ENCODE measurements around the gene PIGC. TPM values are rescaled to one million over a fixed set of nuclear protein-coding genes. Genes with fewer than 3 reads are reported as not detected.

Gene PIGC
- total and polyA plus RNA-seq, 2 donors (not counting 3 experiments of a cell fraction or from before 2014, with no cell fraction given): 16.1 to 25.8 TPM

DNA sequence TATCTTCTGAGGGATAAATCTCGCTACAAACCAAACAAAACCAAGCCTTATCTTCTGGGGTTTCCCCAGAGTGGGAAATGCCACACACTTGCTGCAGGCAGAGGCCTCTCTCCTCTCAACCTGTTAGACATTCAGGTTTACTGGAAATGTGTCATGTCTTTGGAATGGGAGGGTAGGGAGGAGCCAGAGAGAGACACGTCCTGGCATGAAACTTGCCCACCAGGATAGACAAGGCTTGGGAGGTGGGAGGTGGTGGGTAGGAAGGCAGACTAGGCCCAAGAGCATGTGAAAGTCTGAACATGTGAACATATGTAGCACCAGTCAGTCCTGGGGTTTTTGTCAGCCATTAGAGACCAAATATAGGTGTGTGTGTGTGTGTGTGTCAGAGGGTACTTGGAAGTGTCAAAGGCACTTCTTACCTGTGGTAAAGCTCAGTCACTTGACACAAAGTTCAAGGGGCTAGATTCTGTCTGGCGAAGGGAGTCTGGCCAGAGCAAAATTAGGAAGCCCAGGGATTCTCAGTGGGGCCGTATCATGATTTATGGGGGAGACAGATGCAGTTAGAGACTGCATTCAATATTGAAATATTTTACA, 32.4 kb upstream of the PIGC start:
- no peaks in the 10 kb centered on the region for H3K36me3 ChIP-seq (ENCODE audit: control insufficient read depth in 2 of 2, extremely low read depth in 1 of 2, insufficient read depth in 2 of 2, low read length in 2 of 2)
- CTCF ChIA-PET: no interaction called here
- no peak for DNase-seq (ENCODE audit: low read depth, low spot score)
- TF ChIP-seq POLR2AphosphoS5 (IDR thresholded peaks at IDR 0.05; ENCODE audit: insufficient read depth, low read depth, low read length) (no peak), JUN (IDR thresholded peaks at IDR 0.05; ENCODE audit: borderline replicate concordance, insufficient read depth, insufficient read length, low read depth) (no peak), FOS (IDR thresholded peaks at IDR 0.05; ENCODE audit: borderline replicate concordance, insufficient read depth, low read length) (no peak), GATA2 (IDR thresholded peaks at IDR 0.05; ENCODE audit: insufficient read depth, insufficient read length, low read depth, low read length) (no peak)
- TF ChIP-seq, protein P1, sequence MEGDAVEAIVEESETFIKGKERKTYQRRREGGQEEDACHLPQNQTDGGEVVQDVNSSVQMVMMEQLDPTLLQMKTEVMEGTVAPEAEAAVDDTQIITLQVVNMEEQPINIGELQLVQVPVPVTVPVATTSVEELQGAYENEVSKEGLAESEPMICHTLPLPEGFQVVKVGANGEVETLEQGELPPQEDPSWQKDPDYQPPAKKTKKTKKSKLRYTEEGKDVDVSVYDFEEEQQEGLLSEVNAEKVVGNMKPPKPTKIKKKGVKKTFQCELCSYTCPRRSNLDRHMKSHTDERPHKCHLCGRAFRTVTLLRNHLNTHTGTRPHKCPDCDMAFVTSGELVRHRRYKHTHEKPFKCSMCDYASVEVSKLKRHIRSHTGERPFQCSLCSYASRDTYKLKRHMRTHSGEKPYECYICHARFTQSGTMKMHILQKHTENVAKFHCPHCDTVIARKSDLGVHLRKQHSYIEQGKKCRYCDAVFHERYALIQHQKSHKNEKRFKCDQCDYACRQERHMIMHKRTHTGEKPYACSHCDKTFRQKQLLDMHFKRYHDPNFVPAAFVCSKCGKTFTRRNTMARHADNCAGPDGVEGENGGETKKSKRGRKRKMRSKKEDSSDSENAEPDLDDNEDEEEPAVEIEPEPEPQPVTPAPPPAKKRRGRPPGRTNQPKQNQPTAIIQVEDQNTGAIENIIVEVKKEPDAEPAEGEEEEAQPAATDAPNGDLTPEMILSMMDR (IDR thresholded peaks at IDR 0.05; ENCODE audit: extremely low read depth in 1 of 2, insufficient read depth in 1 of 2, low read depth in 1 of 2, low read length in 2 of 2): no peak
- TF ChIP-seq, protein P2, sequence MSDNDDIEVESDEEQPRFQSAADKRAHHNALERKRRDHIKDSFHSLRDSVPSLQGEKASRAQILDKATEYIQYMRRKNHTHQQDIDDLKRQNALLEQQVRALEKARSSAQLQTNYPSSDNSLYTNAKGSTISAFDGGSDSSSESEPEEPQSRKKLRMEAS (IDR thresholded peaks at IDR 0.05; ENCODE audit: insufficient read depth, insufficient read length): no peak
- no TSS peak for BruUV-seq (replicated peaks)
- no peak overlapping the region for H3K4me2 ChIP-seq (ENCODE audit: insufficient read depth, low read length)
- no peak overlapping the region for H3K27ac ChIP-seq (ENCODE audit: insufficient read depth, low read depth, low read length)
- H2AFZ ChIP-seq (ENCODE audit: low read depth, low read length): no peak overlapping the region
- no peaks in the 10 kb centered on the region for H3K79me2 ChIP-seq (ENCODE audit: control insufficient read depth, insufficient read depth, low read length)
- no peaks in the 10 kb centered on the region for H3K9me1 ChIP-seq (replicated peaks; ENCODE audit: control insufficient read depth, extremely low read depth, insufficient read depth, low read length)
- peaks cover 9 to 11% of the 10 kb centered on the region in 2 experiments for H3K27me3 ChIP-seq (ENCODE audit: control insufficient read depth in 2 of 2, insufficient read depth in 2 of 2, low read length in 2 of 2)
- no peak overlapping the region for H3K9ac ChIP-seq (replicated peaks; ENCODE audit: extremely low read depth, insufficient read depth, low read length)
- H3K4me3 ChIP-seq (replicated peaks in 1 of 3; ENCODE audit: insufficient read depth in 1 of 3, low read depth in 1 of 3, low read length in 3 of 3): no peak overlapping the region
- H3K9me3 ChIP-seq (replicated peaks; ENCODE audit: control insufficient read depth, insufficient read depth, low read length): no peaks in the 10 kb centered on the region
- POLR2A ChIA-PET: no interaction called here
- intact Hi-C loops (cut with micrococcal nuclease): no loop called here
- FAIRE-seq: no peak
- H3K4me1 ChIP-seq (ENCODE audit: control insufficient read depth, extremely low read depth, insufficient read depth, low read length): no peaks in the 10 kb centered on the region
- no peaks in the 10 kb centered on the region for H4K20me1 ChIP-seq (replicated peaks; ENCODE audit: control insufficient read depth, extremely low read depth, insufficient read depth, low read length)
- dilution Hi-C loops (cut with MboI; ENCODE audit: extremely low pct_ligation_motif_present, low sequenced_read_pairs): no loop called here
